HepG2 (cell line): ENCODE results near the gene RHBG.

Experiments
- ELF4 ChIP-seq: sonication (generic); formaldehyde crosslinking; IDR thresholded peaks from 2 replicates; pipeline ENCODE4 v1.5.0; 2020; ENCODE audit warnings: missing genetic modification reagents, mild to moderate bottlenecking, moderate library complexity, borderline replicate concordance
- EP300 ChIP-seq, 3 experiments: sonication (generic) in 1 of 3; formaldehyde crosslinking in 1 of 3; IDR thresholded peaks; 2 replicates each; pipeline versions ENCODE4 v1.5.1 to v1.6.1; 2011 to 2020; ENCODE audit warnings: low read depth in 2 of 3, low read length in 2 of 3, borderline replicate concordance in 1 of 3, improper control_type of control experiment in 1 of 3, mild to moderate bottlenecking in 1 of 3, missing genetic modification reagents in 1 of 3, moderate library complexity in 1 of 3
- MAFK ChIP-seq, 2 experiments: IDR thresholded peaks in 1 of 2; conservative IDR thresholded peaks in 1 of 2; 2 replicates each; pipeline ENCODE4 v1.6.1; 2011; ENCODE audit warnings: improper control_type of control experiment in 2 of 2, low read length in 2 of 2
- MIER2 ChIP-seq: IDR thresholded peaks from 2 replicates; pipeline ENCODE4 v1.6.1; 2016; ENCODE audit warnings: missing biosample characterization, missing genetic modification reagents
- NFIC ChIP-seq: IDR thresholded peaks from 2 replicates; pipeline ENCODE4 v1.6.1; 2012; ENCODE audit warnings: mild to moderate bottlenecking, low read length, inconsistent platforms
- PCBP2 ChIP-seq: fragments of 200-400 bp; formaldehyde crosslinking; optimal IDR thresholded peaks from 2 replicates; pipeline ENCODE3; 2018; ENCODE audit warnings: low read length, low read depth; ENCODE audit not compliant: poor library complexity, severe bottlenecking
- POLR2AphosphoS5 ChIP-seq: IDR thresholded peaks from 2 replicates; pipeline ENCODE4 v1.6.1; 2012; ENCODE audit warnings: low read depth, low read length
- SP2 ChIP-seq: sonication (generic); formaldehyde crosslinking; IDR thresholded peaks from 2 replicates; pipeline ENCODE4 v1.5.1; 2020; ENCODE audit warnings: mild to moderate bottlenecking, missing genetic modification reagents
- TAF1 ChIP-seq: sonication (generic); formaldehyde crosslinking; IDR thresholded peaks from 2 replicates; pipeline ENCODE4 v1.4.0; 2020; ENCODE audit warnings: missing genetic modification reagents
- U2AF2 ChIP-seq: fragments of 200-400 bp; formaldehyde crosslinking; IDR thresholded peaks from 2 replicates; pipeline ENCODE4 v1.6.1; 2017; ENCODE audit warnings: low read depth, mild to moderate bottlenecking, low read length
- ZNF138 ChIP-seq: sonication (generic); formaldehyde crosslinking; IDR thresholded peaks from 2 replicates; pipeline ENCODE4 v1.5.0; 2020; ENCODE audit warnings: mild to moderate bottlenecking, low read depth, missing genetic modification reagents
- TF ChIP-seq, protein P1 (sequence below): sonication (generic); formaldehyde crosslinking; IDR thresholded peaks from 2 replicates; pipeline ENCODE4 v1.5.0; 2020; ENCODE audit warnings: missing genetic modification reagents, mild to moderate bottlenecking, borderline replicate concordance
- TF ChIP-seq, protein P2 (sequence below): sonication (generic); formaldehyde crosslinking; IDR thresholded peaks from 2 replicates; pipeline ENCODE4 v1.5.0; 2020; ENCODE audit warnings: missing genetic modification reagents

DNA sequence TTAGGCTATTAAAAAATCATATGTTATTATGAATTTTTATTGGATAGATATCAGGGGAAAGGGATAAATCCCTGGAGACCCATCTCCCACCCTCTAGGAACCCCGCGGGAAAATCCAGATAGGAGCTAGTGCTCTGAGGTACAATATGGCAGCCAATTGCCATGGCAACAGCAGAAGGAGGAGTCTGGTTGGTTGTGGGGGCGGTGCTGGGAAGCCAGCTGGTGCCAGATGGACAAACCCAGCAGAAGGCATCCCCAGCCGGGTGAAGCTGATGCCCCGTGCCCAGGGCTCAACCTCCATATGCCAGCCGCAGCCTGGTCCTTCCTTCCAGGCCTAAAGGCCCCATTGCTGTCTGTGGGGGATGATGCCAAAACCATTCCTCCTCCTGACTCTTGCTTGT is 38.3 kb downstream of the RHBG start:
- TF ChIP-seq EP300 (IDR thresholded peaks at IDR 0.05; ENCODE audit: low read depth in 2 of 2, low read length in 2 of 2): no peak
- no peak for TF ChIP-seq EP300 (CRISPR knock-in tag; IDR thresholded peaks at IDR 0.05; ENCODE audit: borderline replicate concordance)
- TF ChIP-seq MIER2: no peak
- TF ChIP-seq SP2 (CRISPR knock-in tag): no peak
- TF ChIP-seq ELF4 (CRISPR knock-in tag): no peak
- no peak for TF ChIP-seq PCBP2
- TF ChIP-seq, protein P1, sequence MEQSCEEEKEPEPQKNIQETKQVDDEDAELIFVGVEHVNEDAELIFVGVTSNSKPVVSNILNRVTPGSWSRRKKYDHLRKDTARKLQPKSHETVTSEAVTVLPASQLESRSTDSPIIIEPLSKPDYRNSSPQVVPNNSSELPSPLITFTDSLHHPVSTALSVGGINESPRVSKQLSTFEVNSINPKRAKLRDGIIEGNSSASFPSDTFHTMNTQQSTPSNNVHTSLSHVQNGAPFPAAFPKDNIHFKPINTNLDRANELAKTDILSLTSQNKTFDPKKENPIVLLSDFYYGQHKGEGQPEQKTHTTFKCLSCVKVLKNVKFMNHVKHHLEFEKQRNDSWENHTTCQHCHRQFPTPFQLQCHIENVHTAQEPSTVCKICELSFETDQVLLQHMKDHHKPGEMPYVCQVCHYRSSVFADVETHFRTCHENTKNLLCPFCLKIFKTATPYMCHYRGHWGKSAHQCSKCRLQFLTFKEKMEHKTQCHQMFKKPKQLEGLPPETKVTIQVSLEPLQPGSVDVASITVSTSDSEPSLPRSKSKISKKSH (CRISPR knock-in tag): no peak
- TF ChIP-seq ZNF138: no peak
- TF ChIP-seq, protein P2, sequence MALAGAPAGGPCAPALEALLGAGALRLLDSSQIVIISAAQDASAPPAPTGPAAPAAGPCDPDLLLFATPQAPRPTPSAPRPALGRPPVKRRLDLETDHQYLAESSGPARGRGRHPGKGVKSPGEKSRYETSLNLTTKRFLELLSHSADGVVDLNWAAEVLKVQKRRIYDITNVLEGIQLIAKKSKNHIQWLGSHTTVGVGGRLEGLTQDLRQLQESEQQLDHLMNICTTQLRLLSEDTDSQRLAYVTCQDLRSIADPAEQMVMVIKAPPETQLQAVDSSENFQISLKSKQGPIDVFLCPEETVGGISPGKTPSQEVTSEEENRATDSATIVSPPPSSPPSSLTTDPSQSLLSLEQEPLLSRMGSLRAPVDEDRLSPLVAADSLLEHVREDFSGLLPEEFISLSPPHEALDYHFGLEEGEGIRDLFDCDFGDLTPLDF: no peak
- no peak for TF ChIP-seq U2AF2
- no peak for TF ChIP-seq NFIC
- TF ChIP-seq TAF1 (CRISPR knock-in tag): no peak
- no peak for TF ChIP-seq POLR2AphosphoS5
- no peak for TF ChIP-seq MAFK (conservative IDR thresholded peaks at IDR 0.05 in 1 of 2, IDR thresholded peaks at IDR 0.05 in 1 of 2; ENCODE audit: low read length in 2 of 2)
